ENCODE data around the gene KISS1R.

The KISS1R gene

DNA sequence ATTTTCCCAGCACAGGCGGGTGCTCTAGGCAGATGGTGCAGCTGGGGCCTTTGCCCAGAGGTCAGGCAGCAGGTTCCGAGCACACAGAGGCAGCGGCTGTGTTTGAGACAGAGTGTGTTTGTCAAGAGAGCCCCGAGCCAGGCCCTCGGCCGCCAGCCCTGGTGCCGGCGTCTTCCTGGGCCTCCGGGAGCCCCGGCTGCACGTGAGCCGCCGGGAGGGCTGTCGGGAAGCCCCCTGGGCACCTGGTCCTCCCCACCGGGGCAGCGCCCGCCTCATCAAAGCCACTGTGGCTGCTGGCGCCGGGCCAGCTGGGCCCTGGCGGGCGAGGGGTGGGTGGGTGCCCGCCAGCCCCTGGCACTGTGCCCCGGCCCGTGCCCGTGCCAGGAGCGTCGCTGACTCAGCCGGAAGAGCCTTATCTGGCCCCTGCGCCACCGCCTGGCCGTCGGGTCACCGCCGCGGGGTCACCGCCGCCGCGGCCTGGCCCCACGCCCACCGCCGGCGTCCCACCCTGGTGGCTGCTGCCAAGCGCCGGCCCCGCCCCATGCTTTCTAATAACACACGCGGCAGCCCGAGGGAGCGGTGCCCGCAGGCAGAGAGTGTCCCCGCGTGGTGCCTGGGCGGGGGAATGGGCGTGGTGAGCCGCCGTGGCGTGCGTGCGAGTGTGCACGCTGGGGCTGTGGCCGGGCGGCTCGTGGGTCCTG is 23.6 kb downstream of the KISS1R start:
- peak; percentile 86 for DNase-seq

DNA sequence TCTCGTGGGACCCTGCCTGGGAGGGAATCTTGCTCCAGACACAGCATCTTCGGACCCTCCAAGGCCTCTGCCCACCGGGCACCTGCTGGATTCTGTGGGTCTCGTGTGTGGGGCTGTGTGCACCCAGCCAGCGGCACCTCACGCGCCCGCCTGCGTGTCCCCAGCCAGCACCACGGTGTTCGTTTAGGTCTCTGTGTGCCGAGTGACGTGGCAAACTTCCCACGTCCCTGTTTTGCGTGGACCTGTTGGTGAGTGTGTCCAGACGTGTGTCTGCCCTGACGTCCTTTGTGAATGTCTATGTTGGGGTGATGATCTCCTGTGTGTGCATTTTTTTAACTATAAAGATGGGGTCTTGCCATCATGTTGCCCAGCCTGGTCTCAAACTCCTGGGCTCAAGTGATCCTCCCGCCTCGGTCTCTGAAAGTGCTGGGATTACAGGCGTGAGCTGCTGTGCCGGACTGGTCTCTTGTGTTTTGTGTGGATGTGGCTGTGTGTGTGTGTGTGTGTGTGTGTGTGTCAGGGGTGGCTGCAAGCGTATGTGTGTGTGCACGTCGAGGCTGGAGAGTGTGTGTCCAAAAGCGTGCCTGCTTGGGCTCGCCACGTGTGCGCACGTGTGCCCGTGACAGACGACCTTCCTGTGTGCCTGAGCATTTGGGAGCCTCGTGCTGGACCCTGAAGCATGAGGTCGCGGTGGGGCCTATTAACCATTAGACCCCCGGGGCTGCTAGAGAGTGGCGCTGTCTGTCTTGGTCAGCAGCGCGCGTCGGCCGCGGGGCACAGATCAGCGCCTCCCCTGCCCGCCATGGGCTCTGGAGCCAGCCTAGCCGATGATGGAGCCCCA is 24.4 kb downstream of the KISS1R start:
- DNase-seq, result no peak

DNA sequence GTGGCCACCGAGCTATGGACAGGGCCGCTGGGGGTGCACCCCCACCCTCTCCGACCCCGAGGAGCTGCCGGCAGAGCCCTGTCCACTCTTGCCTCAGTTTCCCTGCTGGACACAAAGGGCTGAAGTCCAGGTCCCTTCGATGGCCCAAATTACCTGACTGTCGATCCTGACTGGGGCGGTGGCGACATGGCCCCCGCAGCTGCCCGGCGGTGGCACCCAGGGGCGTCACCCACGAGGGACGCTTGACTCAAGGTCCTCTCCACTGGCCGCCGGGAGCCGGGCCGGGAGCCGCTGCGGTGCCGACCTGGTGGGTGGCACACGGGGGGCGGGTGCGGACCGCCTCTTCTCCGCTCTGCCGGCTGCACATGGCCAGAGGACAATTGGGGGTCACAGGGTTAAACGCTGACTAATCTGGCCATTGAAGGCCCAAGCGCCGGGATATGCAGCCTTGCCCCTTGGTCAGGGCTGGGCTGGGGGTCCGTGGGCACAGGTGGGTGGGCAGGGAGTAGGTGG is 25.1 kb downstream of the KISS1R start:
- no peak for DNase-seq

DNA sequence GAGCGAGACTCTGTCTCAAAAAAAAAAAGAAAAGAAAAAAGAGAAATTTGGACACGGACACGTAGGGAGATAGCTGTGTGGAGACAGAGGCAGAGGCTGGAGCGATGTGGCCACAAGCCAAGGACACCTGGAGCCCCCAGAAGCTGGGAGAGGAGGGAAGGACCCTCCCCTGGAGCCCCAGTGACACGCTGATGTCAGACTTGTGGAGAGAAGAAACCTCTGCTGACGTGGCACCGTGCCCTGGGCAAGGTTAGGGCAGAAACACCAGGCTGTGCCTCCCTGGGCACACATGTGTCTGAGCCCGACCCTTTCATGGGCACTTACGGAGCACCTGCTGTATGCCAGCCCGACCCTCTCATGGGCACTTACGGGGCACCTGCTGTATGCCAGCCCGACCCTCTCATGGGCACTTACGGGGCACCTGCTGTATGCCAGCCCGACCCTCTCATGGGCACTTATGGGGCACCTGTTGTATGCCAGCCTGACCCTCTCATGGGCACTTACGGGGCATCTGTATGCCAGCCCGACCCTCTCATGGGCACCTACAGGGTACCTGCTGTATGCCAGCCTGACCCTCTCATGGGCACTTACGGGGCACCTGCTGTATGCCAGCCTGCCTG is 26.5 kb downstream of the KISS1R start:
- no peak for DNase-seq

DNA sequence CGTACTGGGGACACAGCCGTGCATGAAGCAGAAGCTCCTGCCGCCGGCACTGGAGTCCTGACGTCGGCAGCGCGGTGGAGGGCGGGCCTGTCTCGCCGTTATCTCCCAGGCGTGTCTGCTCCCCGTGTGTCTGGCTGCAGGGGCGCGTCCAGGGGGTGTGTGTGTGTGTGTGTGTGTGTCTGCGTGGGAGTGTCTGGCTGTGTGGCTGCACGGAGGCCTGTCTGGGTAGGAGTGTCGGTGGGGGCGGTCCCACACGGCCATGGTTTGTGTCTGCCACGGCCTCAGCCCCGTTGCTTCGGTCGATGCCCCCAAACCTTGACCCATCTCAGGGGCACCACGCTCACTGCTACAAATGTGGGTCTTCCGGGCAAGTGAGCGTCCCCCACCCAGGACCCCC is 27.0 kb downstream of the KISS1R start:
- no peak for DNase-seq

DNA sequence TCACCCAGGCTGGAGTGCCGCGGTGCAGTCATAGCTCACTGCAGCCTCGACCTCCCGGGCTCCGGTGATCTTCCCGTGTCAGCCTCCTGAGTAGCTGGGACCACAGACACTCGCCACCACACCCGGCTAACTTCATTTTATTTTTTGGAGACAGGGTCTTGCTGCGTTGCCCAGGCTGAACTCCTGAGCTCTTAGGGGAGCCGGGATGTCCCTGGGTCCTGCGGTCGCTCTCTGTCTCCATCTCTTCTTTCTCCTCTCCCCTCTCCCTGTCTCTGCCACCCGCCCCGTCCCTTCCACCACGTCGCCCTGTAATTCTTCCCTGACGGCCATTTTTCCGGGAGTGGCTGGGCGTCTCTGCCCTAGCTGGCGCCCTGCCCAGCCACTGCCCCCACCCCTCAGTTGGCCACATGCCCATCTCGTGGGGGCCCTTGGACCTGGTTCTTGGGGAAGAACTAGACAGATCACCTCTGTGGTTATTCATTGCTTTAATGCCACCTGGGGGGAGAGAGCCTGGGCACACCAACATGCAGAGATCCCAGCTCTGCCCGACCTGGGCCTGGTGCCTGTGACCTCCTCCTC is 27.6 kb downstream of the KISS1R start:
- DNase-seq, result no peak

DNA sequence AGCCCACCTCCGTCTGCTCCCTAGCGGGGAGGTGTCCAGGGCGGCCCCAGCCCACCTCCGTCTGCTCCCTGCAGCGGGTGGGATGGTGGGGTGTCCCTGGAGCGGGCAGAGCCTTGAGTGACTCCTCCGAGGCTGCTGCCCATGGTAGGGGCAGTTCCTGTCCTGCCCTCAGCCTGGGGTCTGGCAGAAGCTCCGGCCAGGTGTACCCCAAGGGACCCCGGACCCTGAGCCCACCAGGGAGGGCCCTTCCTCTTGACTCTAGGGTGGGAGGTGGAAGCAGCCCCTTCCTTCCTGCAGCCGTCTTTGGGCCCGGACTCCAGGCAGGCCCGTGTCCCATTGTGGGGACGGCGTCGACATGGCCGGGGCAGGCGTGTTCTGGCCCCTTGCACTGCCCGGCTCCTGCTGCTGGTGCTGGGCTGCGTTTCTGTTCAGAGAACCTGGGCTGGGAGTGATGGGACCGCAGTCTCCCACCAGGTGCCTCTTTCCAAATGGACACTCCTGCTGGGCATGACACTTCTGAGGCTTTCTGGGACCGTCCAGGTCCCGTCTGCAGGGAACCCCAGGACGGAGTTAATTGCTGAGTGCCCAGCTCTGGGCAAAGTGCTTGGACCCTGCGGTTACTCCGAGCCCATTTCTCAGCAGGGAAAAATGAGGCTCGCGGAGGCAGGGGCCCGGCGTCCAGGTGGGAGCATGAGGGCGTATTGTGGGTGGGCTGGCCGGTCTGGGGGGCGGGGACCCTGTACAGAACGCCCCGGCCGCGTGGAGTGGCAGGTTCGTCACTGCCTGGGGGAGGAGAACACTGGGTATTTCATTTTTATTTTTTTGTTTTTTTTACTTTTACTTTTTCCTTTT is 28.5 kb downstream of the KISS1R start:
- no peak for DNase-seq

DNA sequence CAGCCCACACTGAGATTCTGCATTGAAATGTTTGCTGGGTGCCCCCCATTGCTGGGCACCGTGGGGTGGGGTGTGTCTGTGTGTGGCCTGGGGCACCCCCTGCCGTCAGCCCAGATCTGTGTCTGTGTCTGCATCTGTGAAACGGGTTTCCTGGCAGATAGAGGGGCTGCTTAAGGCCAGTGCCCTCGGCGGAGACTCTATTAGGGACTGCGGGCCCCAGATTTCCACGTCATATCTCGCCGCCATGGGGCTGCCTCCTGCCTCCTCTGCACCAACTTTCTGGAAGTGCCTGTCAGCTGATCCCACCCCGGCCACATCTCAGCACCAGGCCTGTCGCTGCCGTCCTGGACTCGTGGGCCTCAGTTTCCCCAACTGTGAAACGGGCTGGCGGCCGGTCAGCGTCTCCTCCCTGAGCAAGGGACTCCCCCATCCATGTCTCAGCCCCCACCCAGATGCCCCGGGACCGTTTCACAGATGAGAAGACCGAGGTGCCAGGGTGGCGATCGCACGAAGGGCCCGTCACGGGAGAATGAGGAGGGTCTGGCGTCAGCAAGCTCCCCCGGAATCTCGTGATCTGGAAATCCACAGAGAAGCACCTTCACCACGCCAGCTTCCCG is 30.1 kb downstream of the KISS1R start:
- no peak for DNase-seq

DNA sequence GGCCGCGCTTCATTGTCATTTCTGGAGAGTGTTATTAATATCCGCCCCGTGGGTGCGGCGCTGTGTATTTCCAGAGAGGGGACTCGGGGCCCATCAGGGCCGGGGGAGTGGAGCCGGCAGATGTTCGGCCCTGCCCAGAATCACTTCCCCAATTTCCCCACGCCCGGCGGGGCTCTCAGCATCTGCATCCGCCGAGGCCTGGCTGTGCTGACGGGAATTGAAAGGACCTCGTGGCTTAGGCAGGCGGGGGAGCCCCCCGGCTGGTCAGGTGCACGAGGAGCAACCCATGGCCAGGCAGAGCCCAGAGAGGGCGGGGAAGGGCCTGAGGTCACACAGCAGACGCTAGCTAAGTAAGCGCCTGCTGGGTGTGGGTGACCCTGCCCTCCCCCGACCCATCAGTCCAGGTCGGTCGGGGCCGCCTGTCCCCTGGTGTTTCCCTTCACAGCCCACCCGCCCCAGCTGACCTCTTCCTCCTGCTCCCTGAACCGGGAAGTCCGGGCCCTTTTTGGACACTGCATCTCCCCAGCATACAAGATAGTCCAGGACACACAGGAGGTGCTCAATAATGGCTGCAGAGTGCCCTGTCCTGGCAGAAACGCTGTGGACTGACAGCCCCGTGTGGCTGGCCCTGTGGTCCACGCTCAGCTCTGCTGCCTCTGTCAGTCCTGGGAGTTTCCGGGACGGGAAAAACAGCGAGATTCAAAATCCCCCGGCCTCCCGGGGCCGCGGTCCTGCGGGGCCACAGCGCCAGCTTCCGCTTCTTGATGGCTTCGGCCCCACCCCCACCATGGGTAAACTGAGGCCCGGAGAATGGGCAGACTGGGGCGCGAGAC is 30.8 kb downstream of the KISS1R start:
- peak; percentile 35 for DNase-seq

DNA sequence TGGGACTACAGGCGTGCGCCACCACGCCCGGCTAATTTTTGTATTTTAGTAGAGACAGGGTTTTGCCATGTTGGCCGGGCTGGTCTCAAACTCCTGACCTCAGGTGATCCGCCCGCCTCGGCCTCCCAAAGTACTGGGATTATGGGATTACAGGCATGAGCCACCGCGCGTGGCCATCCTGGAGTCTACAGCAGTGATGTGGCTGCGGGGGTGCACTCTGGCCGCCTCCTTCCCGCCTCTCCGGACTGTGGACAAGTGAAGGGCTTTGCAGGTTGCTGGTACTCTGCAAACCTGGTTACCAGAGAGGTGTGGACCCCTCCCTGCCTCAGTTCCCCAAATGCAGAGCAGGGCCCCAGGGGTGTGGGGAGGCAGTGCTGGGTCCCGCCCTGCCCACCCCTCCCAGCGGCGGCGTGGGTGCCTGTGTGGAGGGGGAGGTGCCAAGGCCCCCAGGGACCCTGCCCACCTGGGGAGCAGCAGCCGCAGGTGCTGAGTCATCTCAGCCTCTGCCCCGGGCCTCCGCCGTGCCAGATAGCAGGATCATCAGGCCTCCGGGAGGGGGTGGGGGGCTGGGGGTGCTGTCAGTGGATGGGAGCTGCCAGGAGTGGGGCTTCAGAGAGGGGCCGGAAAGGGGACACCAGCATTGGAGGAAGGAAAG is 31.8 kb downstream of the KISS1R start:
- no peak for DNase-seq

DNA sequence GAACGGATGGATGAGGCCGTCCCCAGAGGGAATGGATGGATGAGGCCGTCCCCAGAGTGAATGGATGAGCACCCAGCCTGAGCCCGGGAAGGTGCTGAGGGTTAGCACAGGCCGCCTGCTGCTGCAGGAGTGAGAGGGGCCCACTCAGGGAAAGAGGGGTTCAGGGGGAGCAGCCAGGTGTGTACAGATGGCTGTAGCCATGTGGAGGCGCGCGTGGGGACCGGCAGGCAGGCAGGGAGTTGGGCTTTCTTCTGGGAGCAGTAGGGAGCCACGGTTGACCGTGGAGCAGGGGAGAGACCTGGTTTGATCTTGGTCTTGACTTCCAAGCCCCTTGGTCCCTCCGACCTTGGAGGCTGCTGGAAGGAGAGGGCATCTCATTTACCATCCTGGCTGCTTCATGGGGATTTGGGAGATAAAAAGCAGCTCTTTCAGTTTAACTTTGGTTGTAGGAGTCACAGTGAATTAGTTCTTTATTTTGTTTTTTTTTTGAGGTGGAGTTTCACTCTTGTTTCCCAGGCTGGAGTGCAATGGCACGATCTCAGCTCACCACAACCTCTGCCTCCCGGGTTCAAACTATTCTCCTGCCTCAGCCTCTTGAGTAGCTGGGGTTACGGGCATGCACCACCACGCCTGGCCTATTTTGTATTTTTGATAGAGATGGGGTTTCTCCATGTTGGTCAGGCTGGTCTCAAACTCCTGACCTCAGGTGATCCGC is 33.4 kb downstream of the KISS1R start:
- DNase-seq, result no peak

DNA sequence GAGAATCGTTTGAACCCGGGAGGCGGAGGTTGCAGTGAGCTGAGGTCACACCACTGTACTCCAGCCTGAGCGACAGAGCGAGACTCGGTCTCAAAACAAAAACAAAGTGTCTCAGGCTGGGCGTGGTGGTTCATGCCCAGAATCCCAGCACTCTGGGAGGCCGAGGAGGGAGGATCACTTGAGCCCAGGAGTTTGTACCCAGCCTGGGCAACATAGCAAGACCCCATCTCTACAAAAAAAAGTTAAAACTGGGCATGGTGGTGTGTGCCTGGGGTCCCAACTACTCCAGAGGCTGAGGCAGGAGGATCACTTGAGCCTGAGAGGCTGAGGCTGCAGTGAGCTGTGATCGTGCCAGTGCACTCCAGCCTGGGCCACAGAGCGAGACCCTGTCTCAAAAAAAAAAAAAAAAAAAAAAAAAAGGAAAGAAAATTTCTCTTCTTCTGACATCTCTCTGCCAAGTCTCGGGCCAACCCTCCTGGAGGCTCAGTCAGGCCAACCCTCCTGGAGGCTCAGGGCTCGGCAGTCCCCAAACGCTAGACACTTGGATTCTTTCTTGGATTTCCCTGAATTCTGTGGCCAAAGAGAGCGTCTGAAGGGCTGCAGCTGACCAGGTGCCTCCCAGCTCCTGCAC is 35.0 kb downstream of the KISS1R start:
- no peak for DNase-seq

DNA sequence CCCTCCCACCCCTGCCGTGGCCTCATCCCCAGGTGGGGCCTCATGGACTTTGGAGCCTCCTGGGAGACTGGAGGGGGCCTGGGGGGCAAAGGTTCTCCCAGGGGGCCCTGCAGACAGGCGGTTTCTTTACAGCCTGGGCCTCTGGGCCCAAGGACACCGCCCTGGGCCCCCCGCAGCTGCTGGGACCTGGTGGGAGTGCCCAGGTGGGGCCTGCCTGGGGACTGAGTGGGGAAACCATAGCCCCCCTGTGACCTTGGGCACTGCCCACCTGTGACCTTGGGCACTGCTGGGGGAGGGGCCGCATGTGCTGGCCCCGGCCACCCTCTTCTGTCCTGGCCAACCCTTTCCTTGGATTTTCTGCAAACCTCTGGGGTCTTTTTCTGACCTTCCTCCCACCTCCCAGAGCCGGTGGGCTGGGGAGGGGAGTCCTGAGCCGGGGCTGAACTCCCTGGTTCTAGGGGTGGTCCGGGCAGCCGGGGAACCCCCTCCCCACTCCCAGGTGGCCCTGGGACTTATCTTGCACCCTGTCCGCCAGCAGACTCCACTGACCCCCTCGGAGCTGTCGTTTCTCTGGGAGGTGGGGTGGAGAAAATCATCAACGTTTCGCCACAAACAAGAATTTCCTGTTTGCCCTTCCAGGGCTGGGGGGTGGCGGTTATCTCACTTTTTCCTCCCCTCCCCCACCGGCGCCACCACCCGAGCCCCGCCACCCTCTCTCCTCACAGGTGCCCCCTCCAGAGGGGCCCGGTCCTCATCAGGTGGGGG is 35.7 kb downstream of the KISS1R start:
- DNase-seq, result peak; percentile 30

DNA sequence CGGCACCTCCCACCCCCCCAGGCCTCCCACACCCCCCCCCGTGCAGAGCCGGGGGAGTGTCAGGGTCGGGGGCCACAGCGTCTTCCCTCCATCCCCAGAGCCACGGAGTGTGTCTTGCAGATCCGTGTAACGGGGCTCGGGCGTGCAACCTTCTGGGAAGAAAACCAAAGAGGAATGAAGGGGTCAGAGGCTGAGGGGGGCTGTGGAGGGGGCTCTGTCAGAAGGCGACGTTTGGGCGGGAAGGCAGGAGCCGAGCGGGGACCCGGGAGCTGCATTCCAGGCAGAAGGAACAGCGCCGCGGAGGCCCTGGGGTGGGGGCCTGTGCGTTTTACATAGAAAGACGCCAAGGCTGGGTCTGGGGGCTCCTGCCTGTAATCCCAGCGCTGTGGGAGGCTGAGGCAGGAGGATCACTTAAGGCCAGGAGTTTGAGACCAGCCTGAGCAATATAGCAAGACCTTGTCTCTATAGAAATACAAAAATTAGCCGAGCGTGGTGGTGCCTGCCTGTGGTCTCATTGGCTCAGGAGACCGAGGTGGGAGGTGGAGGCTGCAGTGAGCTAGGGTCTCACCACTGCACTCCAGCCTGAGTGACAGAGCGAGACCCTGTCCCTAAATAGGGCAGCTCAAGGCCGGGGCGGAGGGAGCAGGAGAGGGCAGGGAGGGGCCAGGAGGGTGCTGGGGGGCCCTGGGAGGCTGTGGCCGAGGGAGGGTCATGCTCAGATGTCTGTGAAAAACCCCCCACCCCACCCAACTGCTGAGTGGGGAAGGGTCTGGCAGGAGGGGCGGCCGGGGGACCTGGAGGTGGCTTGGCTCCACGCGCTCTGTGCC is 36.5 kb downstream of the KISS1R start:
- no peak for DNase-seq

DNA sequence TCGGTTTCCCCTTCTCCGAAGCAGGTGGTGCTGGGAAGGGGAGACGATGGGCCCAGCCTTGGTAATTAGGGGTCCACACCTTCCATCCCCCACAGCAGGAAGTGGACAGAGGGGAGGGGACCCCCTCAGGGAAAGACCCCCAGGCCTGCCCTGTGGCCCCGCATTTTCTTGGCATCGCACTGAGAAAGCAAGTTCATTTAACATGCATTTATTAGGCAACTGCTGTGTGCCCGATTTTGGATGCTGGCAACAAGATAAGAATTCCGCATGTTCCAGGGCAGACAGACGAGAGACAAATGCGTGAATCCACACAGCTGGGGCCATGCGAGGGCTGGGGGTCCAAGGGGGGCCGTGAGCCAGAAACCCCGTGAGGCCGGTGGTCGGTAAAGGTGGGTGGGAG is 37.1 kb downstream of the KISS1R start:
- DNase-seq, result no peak

DNA sequence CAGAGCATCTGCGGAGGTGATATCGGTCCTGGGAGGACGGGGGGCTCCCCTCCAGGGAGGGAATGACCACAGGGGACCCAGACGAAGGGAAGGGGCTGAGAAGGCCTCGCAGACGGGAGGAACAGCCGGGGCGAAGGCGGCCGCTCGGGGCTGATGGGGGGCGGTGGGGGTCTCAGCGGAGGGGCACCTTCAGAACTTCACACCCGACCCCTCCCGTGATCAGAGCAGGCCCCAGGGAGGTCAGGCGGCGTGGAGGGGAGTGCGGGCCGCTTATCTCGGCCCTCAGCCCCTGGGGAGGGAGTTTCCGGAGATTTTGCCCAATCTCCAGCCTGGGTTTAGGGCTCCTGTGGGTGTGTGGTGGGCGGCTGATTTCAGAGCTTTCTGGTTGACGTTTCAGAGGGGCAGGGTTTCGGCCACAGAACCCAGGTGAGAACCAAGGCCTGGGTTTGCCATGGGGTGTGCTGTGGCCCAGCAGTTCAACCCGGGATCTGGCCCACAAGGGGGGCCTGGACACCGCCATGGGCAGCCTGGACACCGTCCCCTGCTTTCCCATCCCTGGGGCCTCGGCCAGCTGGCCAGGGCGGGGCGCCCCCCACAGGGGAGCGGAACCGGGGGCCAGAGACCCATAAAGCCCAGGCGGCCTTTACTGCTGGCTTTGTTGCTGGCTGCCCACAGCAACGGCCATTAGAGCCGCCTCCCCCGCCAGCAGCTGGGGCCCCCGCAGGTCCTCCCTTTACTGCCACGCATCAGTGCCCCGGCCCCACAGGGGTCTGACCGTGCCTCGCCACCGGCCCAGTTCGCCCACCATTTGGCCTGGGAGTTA is 37.8 kb downstream of the KISS1R start:
- DNase-seq, result no peak

All from CD4-positive, alpha-beta T cell treated with Interleukin-12 subunit alpha and Interleukin-12 subunit beta, for 1 hour (primary cell).